Measurements from ENCODE around the gene GAPDHS.

GAPDHS gene

GRCh38 chr19:35493971-35494370, 39.3 kb upstream of the GAPDHS start:
- no peak overlapping the region for H3K27ac ChIP-seq
- TF ChIP-seq ZFX (IDR thresholded peaks at IDR 0.05) = no peak
- TF ChIP-seq CTCF (conservative IDR thresholded peaks at IDR 0.05) = no peak

DNA sequence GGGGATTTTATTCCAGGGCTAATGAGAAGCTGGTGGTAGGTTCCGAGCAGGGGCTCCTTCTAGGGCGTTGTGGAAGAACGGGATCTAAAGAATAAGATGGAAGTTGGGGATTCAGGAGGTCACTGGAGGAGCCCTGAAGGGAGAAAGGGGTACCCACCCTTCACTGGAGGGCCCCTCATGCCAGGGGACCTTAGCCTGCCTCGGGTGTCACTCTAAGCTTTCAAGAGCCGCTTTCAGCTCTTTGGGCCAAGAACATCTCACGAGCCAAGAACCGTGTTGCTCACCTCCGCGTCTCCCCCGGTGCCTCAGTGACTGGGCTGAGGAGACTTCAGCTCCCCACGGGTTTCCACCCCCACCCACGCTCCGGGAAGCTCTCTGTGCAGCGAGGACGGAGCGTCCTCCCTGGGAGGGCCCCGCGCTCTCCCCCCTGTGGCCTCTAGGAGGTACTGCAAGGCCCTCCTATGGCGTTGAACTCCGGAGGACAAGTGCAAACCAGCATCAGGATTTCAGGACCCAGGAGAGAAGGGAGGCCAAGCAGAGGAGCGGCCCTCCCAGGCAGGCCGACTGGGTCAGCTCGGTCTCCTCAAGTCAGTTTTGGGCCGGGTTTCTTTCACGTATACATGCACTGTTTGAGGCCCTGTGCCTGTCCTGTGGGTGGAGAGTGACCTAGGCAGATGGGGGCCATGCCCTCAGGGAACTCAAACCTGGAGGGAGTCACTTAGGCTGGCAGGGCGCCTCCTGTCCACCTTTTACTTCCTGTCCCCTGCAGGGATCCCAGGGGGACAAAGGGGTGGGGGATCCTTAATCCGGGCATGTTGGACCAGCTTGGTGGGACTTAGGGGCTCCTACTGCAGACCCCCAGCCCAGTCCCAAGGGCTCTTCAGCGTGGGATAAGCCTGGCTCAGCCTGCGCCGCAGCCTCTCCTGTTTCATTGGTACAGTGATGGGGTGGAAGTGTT, 37.9 kb upstream of the GAPDHS start:
- no peak overlapping the region for H3K27ac ChIP-seq
- TF ChIP-seq CTCF (conservative IDR thresholded peaks at IDR 0.05) = peak; percentile 95
- no peak for TF ChIP-seq ZFX (IDR thresholded peaks at IDR 0.05)

GRCh38 chr19:35497406-35497805, 35.9 kb upstream of the GAPDHS start:
- TF ChIP-seq ZFX (IDR thresholded peaks at IDR 0.05) (no peak), CTCF (conservative IDR thresholded peaks at IDR 0.05) (no peak)
- no peak overlapping the region for H3K27ac ChIP-seq

DNA sequence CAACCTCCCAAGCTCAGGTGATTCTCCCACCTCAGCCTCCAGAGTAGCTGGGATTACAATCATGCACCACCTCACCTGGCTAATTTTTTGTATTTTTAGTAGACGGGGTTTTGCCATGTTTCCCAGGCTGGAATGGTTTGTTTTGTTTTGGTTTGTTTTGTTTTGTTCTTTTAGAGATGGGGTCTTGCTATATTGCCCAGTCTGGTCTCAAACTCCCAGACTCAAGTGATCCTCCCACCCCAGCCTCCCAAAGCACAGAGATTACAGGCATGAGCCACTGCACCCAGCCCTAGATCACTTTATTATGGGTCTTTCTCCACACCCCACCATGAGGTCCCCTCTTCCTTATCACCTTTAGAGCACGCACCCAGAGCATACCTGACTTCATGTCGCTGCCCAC, 35.0 kb upstream of the GAPDHS start:
- TF ChIP-seq CTCF (conservative IDR thresholded peaks at IDR 0.05) (no peak), ZFX (IDR thresholded peaks at IDR 0.05) (no peak)

GRCh38 chr19:35498984-35499527, 34.2 kb upstream of the GAPDHS start:
- no peak overlapping the region for H3K27ac ChIP-seq
- TF ChIP-seq ZFX (IDR thresholded peaks at IDR 0.05) = no peak

More for the DNA sequence above, 35.0 kb upstream of the GAPDHS start:
- no peak overlapping the region for H3K27ac ChIP-seq

- no peak overlapping the region for H3K27ac ChIP-seq
- no peak for TF ChIP-seq CTCF (conservative IDR thresholded peaks at IDR 0.05)
- no peak for TF ChIP-seq ZFX (IDR thresholded peaks at IDR 0.05)
Observed at GRCh38 chr19:35500611-35501010, 32.6 kb upstream of the GAPDHS start.

DNA sequence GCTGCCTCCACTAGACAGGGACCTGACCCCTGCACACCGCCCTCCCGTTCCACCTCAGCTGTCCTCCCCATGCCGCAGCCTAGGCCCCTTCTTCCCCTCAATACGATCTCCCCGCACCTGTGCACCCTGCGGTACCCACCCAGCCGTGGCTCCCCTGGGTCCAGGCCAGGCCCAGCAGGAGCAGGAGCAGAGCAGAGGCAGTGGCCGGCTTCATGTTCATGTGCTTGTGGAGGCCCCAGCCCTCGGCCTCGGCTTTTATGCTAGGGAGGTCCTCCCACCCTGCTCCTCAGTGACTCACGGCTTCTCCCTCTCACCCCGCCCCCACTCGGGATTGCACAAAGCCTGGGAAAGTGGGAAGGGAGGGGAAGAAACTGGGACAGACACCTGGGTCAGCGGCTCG, 31.6 kb upstream of the GAPDHS start:
- TF ChIP-seq CTCF (conservative IDR thresholded peaks at IDR 0.05) = no peak
- TF ChIP-seq ZFX (IDR thresholded peaks at IDR 0.05) = no peak
- H3K27ac ChIP-seq = no peak overlapping the region
